Neural cell (in vitro differentiated cells): ENCODE results near the gene ACTR1A. TPM values are rescaled to one million over a fixed set of nuclear protein-coding genes. Genes with fewer than 3 reads are reported as not detected.
A peak's percentile ranks its signal among the peaks of the same experiment; 100 is the strongest.
"Not testable (repeated sequence)": the region's sequence is repeated elsewhere in the genome, so short reads cannot be mapped to it uniquely, and the experiment has no call there.

Experiments used
- H2AFZ ChIP-seq: fragments of 200-600, 300-800 bp; sonication (generic), shearing (Covaris generic); 2 replicates; pipeline ENCODE4 v1.6.0; 2014; ENCODE audit warnings: low read depth, mild to moderate bottlenecking, antibody characterized with exemption, low read length, moderate library complexity
- H3F3A ChIP-seq: fragments of 200-600 bp; shearing (Covaris generic); 2 replicates; pipeline ENCODE4 v1.6.1; 2016; ENCODE audit warnings: mild to moderate bottlenecking, moderate library complexity, mixed read lengths, antibody characterized with exemption, low read length; ENCODE audit not compliant: insufficient read depth, poor library complexity, severe bottlenecking
- H3K27ac ChIP-seq: fragments of 200-600, 300-800 bp; sonication (generic), shearing (Covaris generic); 2 replicates; pipeline ENCODE4 v1.5.1; 2014; ENCODE audit warnings: mild to moderate bottlenecking, low read length, moderate library complexity
- H3K27me3 ChIP-seq: fragments of 300-800, 200-600 bp; sonication (generic), shearing (Covaris generic); 2 replicates; pipeline ENCODE4 v1.6.0; 2014; ENCODE audit warnings: mild to moderate bottlenecking, low read depth, low read length, moderate library complexity; ENCODE audit not compliant: insufficient read depth
- H3K36me3 ChIP-seq: fragments of 300-800, 200-600 bp; sonication (generic), shearing (Covaris generic); 2 replicates; pipeline ENCODE4 v1.5.1; 2014; ENCODE audit warnings: mild to moderate bottlenecking, antibody characterized with exemption, low read length, moderate library complexity; ENCODE audit not compliant: insufficient read depth
- H3K4me2 ChIP-seq: fragments of 300-800, 200-600 bp; sonication (generic), shearing (Covaris generic); 2 replicates; pipeline ENCODE4 v1.6.0; 2014; ENCODE audit warnings: mild to moderate bottlenecking, low read length
- H3K4me3 ChIP-seq: fragments of 300-800, 200-600 bp; sonication (generic), shearing (Covaris generic); 2 replicates; pipeline ENCODE4 v1.5.1; 2014; ENCODE audit warnings: mild to moderate bottlenecking, low read length, moderate library complexity
- H3K79me2 ChIP-seq: fragments of 200-600 bp; shearing (Covaris generic); replicated peaks from 2 replicates; pipeline ENCODE4 v1.6.0; 2014; ENCODE audit warnings: mild to moderate bottlenecking, low read length, moderate library complexity; ENCODE audit not compliant: insufficient read depth
- H3K9ac ChIP-seq: fragments of 300-800, 200-600 bp; sonication (generic), shearing (Covaris generic); 2 replicates; pipeline ENCODE4 v1.6.1; 2016; ENCODE audit warnings: mild to moderate bottlenecking, low read length, mixed read lengths
- H3K9me2 ChIP-seq: fragments of 200-600 bp; shearing (Covaris generic); 2 replicates; pipeline ENCODE4 v1.6.1; 2016; ENCODE audit warnings: mild to moderate bottlenecking, low read length, mixed read lengths; ENCODE audit not compliant: insufficient read depth
- H3K9me3 ChIP-seq: fragments of 200-600, 300-800 bp; sonication (generic), shearing (Covaris generic); 2 replicates; pipeline ENCODE4 v1.6.1; 2016; ENCODE audit warnings: mild to moderate bottlenecking, mixed run types, low read length, moderate library complexity, mixed read lengths
- H4K20me1 ChIP-seq: fragments of 200-600 bp; shearing (Covaris generic); 2 replicates; pipeline ENCODE4 v1.6.1; 2016; ENCODE audit warnings: mild to moderate bottlenecking, mixed run types; ENCODE audit not compliant: insufficient read depth
- EP300 ChIP-seq: fragments of 450-650 bp; conservative IDR thresholded peaks from 2 replicates; pipeline ENCODE4 v1.6.1; 2014; ENCODE audit warnings: antibody characterized with exemption, mild to moderate bottlenecking, moderate library complexity; ENCODE audit not compliant: poor library complexity, severe bottlenecking
- EZH2 ChIP-seq: fragments of 200-600, 300-800 bp; shearing (Covaris generic), sonication (generic); IDR thresholded peaks from 2 replicates; pipeline ENCODE4 v1.6.1; 2014; ENCODE audit warnings: antibody characterized with exemption, low read length, borderline replicate concordance, mild to moderate bottlenecking; ENCODE audit not compliant: insufficient read depth, poor library complexity, severe bottlenecking
- MXI1 ChIP-seq: fragments of 450-650 bp; conservative IDR thresholded peaks from 2 replicates; pipeline ENCODE4 v1.6.1; 2014; ENCODE audit warnings: antibody characterized with exemption, mild to moderate bottlenecking; ENCODE audit not compliant: poor library complexity, severe bottlenecking
- POLR2AphosphoS5 ChIP-seq: IDR thresholded peaks from 2 replicates; pipeline ENCODE4 v1.6.1; 2012
- RAD21 ChIP-seq: fragments of 450-650 bp; conservative IDR thresholded peaks from 2 replicates; pipeline ENCODE4 v1.6.1; 2014; ENCODE audit warnings: antibody characterized with exemption, mild to moderate bottlenecking, moderate library complexity
- SMC3 ChIP-seq: fragments of 450-650 bp; conservative IDR thresholded peaks from 2 replicates; pipeline ENCODE4 v1.6.1; 2014; ENCODE audit warnings: antibody characterized with exemption, mild to moderate bottlenecking, moderate library complexity; ENCODE audit not compliant: poor library complexity
- TAF1 ChIP-seq: IDR thresholded peaks from 2 replicates; pipeline ENCODE4 v1.6.1; 2012; ENCODE audit warnings: low read depth
- polyA plus RNA-seq: library from polyadenylated mRNA; depleted of rRNA; stranded (reverse); fragments of >200 nt; gene quantifications from 2 replicates; pipeline ENCODE4 v1.2.3, GENCODE V29; 2014
- TF ChIP-seq, protein P1 (sequence below): fragments of 450-650 bp; IDR thresholded peaks from 2 replicates; pipeline ENCODE4 v1.5.1; 2014; ENCODE audit warnings: antibody characterized with exemption, mild to moderate bottlenecking, moderate library complexity; ENCODE audit not compliant: poor library complexity, severe bottlenecking
- TF ChIP-seq, protein P2 (sequence below): IDR thresholded peaks from 2 replicates; pipeline ENCODE4 v1.6.1; 2012; ENCODE audit warnings: borderline replicate concordance

ACTR1A gene
- polyA plus RNA-seq, 1 donor from 2014 or later: 316 TPM

DNA sequence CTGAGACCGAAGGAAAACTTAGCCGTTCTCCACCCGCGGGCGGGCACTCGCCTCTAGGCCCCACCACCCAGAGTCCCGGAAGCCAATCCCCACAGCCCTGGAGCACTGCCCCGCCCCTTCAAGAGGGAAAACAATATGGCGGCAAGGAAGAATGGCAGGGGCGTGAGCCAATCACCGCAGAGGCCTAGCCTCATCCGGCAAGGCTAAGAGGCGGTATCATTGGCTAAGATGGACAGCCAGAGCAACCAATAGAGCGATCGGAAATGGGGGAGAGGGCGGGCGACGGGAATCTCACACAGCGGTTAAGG lies 529 bp downstream of the ACTR1A start:
- H3K36me3 ChIP-seq: no peaks in the 10 kb centered on the region
- peaks cover 74% of the 10 kb centered on the region for H3K79me2 ChIP-seq
- H3K9me3 ChIP-seq: no peaks in the 10 kb centered on the region
- H2AFZ ChIP-seq: peak overlapping the region; percentile 100
- peak overlapping the region; percentile 95 for H3K27ac ChIP-seq
- H3K4me2 ChIP-seq: no peak overlapping the region
- H3K4me3 ChIP-seq: peak overlapping the region; percentile 79
- H3F3A ChIP-seq: peaks cover 5% of the 10 kb centered on the region
- H4K20me1 ChIP-seq: peaks cover 31% of the 10 kb centered on the region
- peak overlapping the region; percentile 97 for H3K9ac ChIP-seq
- no peaks in the 10 kb centered on the region for H3K9me2 ChIP-seq
- no peaks in the 10 kb centered on the region for H3K27me3 ChIP-seq
- TF ChIP-seq TAF1 (peak; percentile 11), SMC3 (no peak), MXI1 (peak; percentile 2), RAD21 (no peak), EP300 (no peak)
- TF ChIP-seq, protein P1, sequence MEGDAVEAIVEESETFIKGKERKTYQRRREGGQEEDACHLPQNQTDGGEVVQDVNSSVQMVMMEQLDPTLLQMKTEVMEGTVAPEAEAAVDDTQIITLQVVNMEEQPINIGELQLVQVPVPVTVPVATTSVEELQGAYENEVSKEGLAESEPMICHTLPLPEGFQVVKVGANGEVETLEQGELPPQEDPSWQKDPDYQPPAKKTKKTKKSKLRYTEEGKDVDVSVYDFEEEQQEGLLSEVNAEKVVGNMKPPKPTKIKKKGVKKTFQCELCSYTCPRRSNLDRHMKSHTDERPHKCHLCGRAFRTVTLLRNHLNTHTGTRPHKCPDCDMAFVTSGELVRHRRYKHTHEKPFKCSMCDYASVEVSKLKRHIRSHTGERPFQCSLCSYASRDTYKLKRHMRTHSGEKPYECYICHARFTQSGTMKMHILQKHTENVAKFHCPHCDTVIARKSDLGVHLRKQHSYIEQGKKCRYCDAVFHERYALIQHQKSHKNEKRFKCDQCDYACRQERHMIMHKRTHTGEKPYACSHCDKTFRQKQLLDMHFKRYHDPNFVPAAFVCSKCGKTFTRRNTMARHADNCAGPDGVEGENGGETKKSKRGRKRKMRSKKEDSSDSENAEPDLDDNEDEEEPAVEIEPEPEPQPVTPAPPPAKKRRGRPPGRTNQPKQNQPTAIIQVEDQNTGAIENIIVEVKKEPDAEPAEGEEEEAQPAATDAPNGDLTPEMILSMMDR: no peak
- TF ChIP-seq, protein P2, sequence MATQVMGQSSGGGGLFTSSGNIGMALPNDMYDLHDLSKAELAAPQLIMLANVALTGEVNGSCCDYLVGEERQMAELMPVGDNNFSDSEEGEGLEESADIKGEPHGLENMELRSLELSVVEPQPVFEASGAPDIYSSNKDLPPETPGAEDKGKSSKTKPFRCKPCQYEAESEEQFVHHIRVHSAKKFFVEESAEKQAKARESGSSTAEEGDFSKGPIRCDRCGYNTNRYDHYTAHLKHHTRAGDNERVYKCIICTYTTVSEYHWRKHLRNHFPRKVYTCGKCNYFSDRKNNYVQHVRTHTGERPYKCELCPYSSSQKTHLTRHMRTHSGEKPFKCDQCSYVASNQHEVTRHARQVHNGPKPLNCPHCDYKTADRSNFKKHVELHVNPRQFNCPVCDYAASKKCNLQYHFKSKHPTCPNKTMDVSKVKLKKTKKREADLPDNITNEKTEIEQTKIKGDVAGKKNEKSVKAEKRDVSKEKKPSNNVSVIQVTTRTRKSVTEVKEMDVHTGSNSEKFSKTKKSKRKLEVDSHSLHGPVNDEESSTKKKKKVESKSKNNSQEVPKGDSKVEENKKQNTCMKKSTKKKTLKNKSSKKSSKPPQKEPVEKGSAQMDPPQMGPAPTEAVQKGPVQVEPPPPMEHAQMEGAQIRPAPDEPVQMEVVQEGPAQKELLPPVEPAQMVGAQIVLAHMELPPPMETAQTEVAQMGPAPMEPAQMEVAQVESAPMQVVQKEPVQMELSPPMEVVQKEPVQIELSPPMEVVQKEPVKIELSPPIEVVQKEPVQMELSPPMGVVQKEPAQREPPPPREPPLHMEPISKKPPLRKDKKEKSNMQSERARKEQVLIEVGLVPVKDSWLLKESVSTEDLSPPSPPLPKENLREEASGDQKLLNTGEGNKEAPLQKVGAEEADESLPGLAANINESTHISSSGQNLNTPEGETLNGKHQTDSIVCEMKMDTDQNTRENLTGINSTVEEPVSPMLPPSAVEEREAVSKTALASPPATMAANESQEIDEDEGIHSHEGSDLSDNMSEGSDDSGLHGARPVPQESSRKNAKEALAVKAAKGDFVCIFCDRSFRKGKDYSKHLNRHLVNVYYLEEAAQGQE: no peak

DNA sequence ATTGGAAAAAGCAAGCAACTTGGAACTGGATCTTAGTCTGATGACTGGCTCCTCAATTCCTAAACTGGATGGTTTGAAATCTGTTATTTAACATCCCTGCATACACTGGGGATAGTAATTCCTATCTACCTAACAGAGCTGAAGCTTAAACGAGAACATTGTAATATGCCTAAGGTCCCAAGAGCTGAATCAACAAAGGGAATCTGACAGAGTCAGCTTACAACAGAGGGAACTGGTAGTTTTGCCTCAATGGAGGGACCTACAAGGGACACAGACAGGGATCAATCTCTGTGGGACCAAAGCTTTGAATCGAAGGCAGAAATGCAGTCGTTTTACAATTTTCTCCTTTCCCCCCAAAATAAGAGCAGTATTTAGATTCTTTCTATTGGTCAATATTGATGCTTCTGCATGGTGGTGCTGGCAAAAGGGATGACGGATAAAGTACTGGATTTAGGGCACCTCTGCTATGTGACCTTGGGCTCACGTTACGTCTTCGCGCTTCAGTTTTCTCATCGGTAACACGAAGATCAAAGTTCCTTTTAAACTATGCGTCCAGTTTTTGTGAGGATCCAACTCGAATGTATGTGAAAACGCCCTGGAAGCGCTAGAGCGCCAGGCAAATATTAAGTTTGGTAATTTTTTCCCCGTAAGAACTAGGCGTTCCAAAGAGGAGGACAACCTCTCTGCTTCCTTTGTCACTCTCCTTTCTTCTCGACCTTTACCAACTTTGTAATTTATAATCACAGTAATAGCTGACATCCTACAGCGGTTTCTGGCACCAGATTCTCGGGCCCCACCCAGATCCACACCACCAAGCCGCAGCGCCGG lies 1.1 kb downstream of the ACTR1A start:
- peaks cover 32% of the 10 kb centered on the region for H4K20me1 ChIP-seq
- H3K36me3 ChIP-seq: no peaks in the 10 kb centered on the region
- peak overlapping the region; percentile 79 for H3K4me3 ChIP-seq
- H2AFZ ChIP-seq: no peak overlapping the region
- peak overlapping the region; percentile 97 for H3K9ac ChIP-seq
- H3F3A ChIP-seq: peaks cover 5% of the 10 kb centered on the region
- TF ChIP-seq, protein P1: no peak
- TF ChIP-seq MXI1: no peak
- no peak for TF ChIP-seq RAD21
- TF ChIP-seq EP300: no peak
- TF ChIP-seq TAF1: no peak
- TF ChIP-seq POLR2AphosphoS5: no peak
- TF ChIP-seq EZH2: no peak
- TF ChIP-seq SMC3: no peak
- TF ChIP-seq, protein P2: no peak
- H3K27me3 ChIP-seq: no peaks in the 10 kb centered on the region
- H3K9me2 ChIP-seq: no peaks in the 10 kb centered on the region
- peaks cover 74% of the 10 kb centered on the region for H3K79me2 ChIP-seq
- peak overlapping the region; percentile 33 for H3K27ac ChIP-seq
- peak overlapping the region; percentile 72 for H3K4me2 ChIP-seq
- H3K9me3 ChIP-seq: no peaks in the 10 kb centered on the region

DNA sequence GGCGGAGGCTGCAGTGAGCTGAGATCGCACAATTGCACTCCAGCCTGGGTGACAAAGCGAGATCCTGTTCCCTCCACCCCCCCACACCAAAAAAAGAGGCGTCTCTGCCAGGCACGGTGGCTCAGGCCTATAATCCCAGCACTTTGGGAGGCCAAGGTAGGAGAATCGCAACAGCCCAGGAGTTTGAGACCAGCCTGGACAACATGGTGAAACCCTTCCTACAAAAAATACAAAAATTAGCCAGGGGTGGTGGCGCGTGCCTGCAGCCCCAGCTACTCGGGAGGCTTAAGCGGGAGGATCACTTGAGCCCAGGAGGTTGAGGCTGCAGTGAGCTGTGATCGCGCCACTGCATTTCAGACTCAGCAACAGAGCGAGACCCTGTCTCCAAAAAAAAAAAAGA lies 1.8 kb downstream of the ACTR1A start:
- H3F3A ChIP-seq, H3K9me3 ChIP-seq, H3K9me2 ChIP-seq, H3K36me3 ChIP-seq, H3K27me3 ChIP-seq, H2AFZ ChIP-seq, H3K27ac ChIP-seq: not testable (repeated sequence)
- H4K20me1 ChIP-seq: peaks cover 36% of the 10 kb centered on the region
- H3K4me3 ChIP-seq: peak overlapping the region; percentile 79
- H3K4me2 ChIP-seq: peak overlapping the region; percentile 72
- peak overlapping the region; percentile 97 for H3K9ac ChIP-seq
- H3K79me2 ChIP-seq: peaks cover 74% of the 10 kb centered on the region
